Measurements from ENCODE around the gene MRPS15.

GRCh38 chr1:36425791-36426190 lies 38.4 kb downstream of the MRPS15 start:
- TF ChIP-seq CTCF (conservative IDR thresholded peaks at IDR 0.05; ENCODE audit: low read depth, low read length) (no peak), EZH2 (IDR thresholded peaks at IDR 0.05; ENCODE audit: borderline replicate concordance, low read depth, low read length, poor library complexity, severe bottlenecking) (no peak)
